ENCODE data around the gene EPC1.

- TF ChIP-seq KDM5A (IDR thresholded peaks at IDR 0.05) (no peak), SMC3 (IDR thresholded peaks at IDR 0.05) (no peak), CTCF (IDR thresholded peaks at IDR 0.05) (no peak), HOXA7 (CRISPR knock-in tag; IDR thresholded peaks at IDR 0.05) (no peak), EP300 (IDR thresholded peaks at IDR 0.05) (no peak), BHLHE40 (IDR thresholded peaks at IDR 0.05; ENCODE audit: low read depth, low read length) (no peak), PBX3 (IDR thresholded peaks at IDR 0.05) (no peak), RFX5 (IDR thresholded peaks at IDR 0.05) (no peak), MAX (IDR thresholded peaks at IDR 0.05) (no peak), RAD21 (conservative IDR thresholded peaks at IDR 0.05 in 1 of 2, IDR thresholded peaks at IDR 0.05 in 1 of 2) (no peak), CHD4 (IDR thresholded peaks at IDR 0.05; ENCODE audit: borderline replicate concordance) (no peak), CEBPB (IDR thresholded peaks at IDR 0.05) (no peak)
Observed at GRCh38 chr10:32330214-32330613, 16.7 kb downstream of the EPC1 start.

Data from A549 (cell line).